ENCODE results near the gene TENM4. TPM values are rescaled to one million over a fixed set of nuclear protein-coding genes. Genes with fewer than 3 reads are reported as not detected.

Gene TENM4
- total and polyA plus RNA-seq, 2 of the 8 experiments (the other 6 are each of a cell fraction or from before 2014, with no cell fraction given), result 3.5 to 7.2 TPM

- no peak overlapping the region for H2AFZ ChIP-seq (ENCODE audit: low read length)
- POLR2A ChIA-PET (ENCODE audit: partially characterized antibody), result no interaction called here
- no peak overlapping the region for H3K4me2 ChIP-seq (ENCODE audit: insufficient read depth in 1 of 2, low read depth in 2 of 2, low read length in 2 of 2)
- TF ChIP-seq TBP (IDR thresholded peaks at IDR 0.05; ENCODE audit: low read depth, low read length) (no peak), SRF (IDR thresholded peaks at IDR 0.05; ENCODE audit: low read depth, low read length) (no peak), SP2 (IDR thresholded peaks at IDR 0.05; ENCODE audit: low read length) (no peak), ZNF274 (IDR thresholded peaks at IDR 0.05; ENCODE audit: borderline replicate concordance, extremely low read depth, low read length) (no peak), HDAC2 (IDR thresholded peaks at IDR 0.05; ENCODE audit: borderline replicate concordance in 1 of 2, low read depth in 2 of 2, low read length in 2 of 2) (no peak), RNF2 (IDR thresholded peaks at IDR 0.05; ENCODE audit: borderline replicate concordance, low read depth, low read length, missing control alignments, poor library complexity, severe bottlenecking) (no peak), SP1 (IDR thresholded peaks at IDR 0.05; ENCODE audit: low read depth, low read length) (no peak), YY1 (IDR thresholded peaks at IDR 0.05; ENCODE audit: low read depth, low read length) (no peak), SUZ12 (IDR thresholded peaks at IDR 0.05; ENCODE audit: low read length) (no peak), HDAC6 (IDR thresholded peaks at IDR 0.05; ENCODE audit: low read depth, low read length) (no peak), CTBP2 (IDR thresholded peaks at IDR 0.05; ENCODE audit: borderline replicate concordance, insufficient read depth, insufficient read length, low read length) (no peak), JUND (IDR thresholded peaks at IDR 0.05; ENCODE audit: low read length) (no peak)
These were observed 395.0 kb downstream of the TENM4 start for GRCh38 chr11:79045800-79046304.

More at GRCh38 chr11:79045800-79046304, 395.0 kb downstream of the TENM4 start:
- DNase-seq (ENCODE audit: low read depth in 1 of 2, low spot score in 2 of 2) (no peak), FAIRE-seq (no peak)
- no peaks in the 10 kb centered on the region for H3K27me3 ChIP-seq (replicated peaks in 1 of 4; ENCODE audit: control insufficient read depth in 3 of 4, extremely low read depth in 1 of 4, insufficient read depth in 3 of 4, low read length in 3 of 4)
- CTCF ChIA-PET (ENCODE audit: partially characterized antibody), result interaction anchor here (0.7 to 3.0 kb wide), 7 partner anchors 10 to 767 kb away, joined by 3 to 13 read pairs (median 3); no protein-coding TSS in a partner anchor
- no peak overlapping the region for H2BK20ac ChIP-seq (ENCODE audit: low read length)
- WGBS, 2 experiments (ENCODE audit: extremely low coverage in 1 of 2, insufficient coverage in 1 of 2, insufficient read length in 1 of 2, insufficient replicate concordance in 2 of 2, low coverage in 1 of 2, low lambda C conversion rate in 2 of 2, missing lambda C conversion rate in 1 of 2), result 86% methylated on average over 6 of the region's 6 CpGs; no CpG with 5 or more reads in 1 of the 2 experiments
- no peak overlapping the region for H2BK15ac ChIP-seq (ENCODE audit: low read length)
- H3K14ac ChIP-seq (ENCODE audit: insufficient read length), result no peak overlapping the region
- no peak overlapping the region for H3K23ac ChIP-seq (ENCODE audit: insufficient read length)
- no peaks in the 10 kb centered on the region for H3K23me2 ChIP-seq (ENCODE audit: low read depth, low read length)
- H3K56ac ChIP-seq (replicated peaks; ENCODE audit: insufficient read length, low read depth, low read length), result no peak overlapping the region
- no peaks in the 10 kb centered on the region for H4K20me1 ChIP-seq (replicated peaks in 1 of 2; ENCODE audit: control insufficient read depth in 1 of 2, insufficient read depth in 2 of 2, low read length in 2 of 2)
- H3K79me1 ChIP-seq (ENCODE audit: low read depth, low read length), result no peaks in the 10 kb centered on the region
- no peak overlapping the region for H3K18ac ChIP-seq (ENCODE audit: extremely low read depth, low read length)
- no peak overlapping the region for H4K91ac ChIP-seq (replicated peaks; ENCODE audit: insufficient read length, low read length)
- no peak overlapping the region for H2BK5ac ChIP-seq (ENCODE audit: low read depth, low read length)
- no peak overlapping the region for H3K4ac ChIP-seq (replicated peaks; ENCODE audit: insufficient read length, low read depth, low read length)
- H2BK12ac ChIP-seq (ENCODE audit: low read depth, low read length), result no peak overlapping the region
- H2AK5ac ChIP-seq (ENCODE audit: low read depth, low read length), result peak overlapping the region; percentile 1; the same call in 1 of the 2 replicates
- no peaks in the 10 kb centered on the region for H3K4me1 ChIP-seq (replicated peaks in 1 of 4; ENCODE audit: control insufficient read depth in 3 of 4, insufficient read depth in 4 of 4, low read length in 3 of 4)
- no peaks in the 10 kb centered on the region for H3K36me3 ChIP-seq (ENCODE audit: control insufficient read depth in 2 of 4, insufficient read depth in 4 of 4, low read length in 3 of 4)
- H3K79me2 ChIP-seq (ENCODE audit: control insufficient read depth in 1 of 2, insufficient read depth in 2 of 2, low read length in 2 of 2), result no peaks in the 10 kb centered on the region
- no peak overlapping the region for H3K4me3 ChIP-seq (ENCODE audit: extremely low read depth in 1 of 4, insufficient read depth in 2 of 4, low read depth in 3 of 4, low read length in 4 of 4)
- H3K27ac ChIP-seq (ENCODE audit: low read depth, low read length), result no peak overlapping the region
- H4K5ac ChIP-seq (ENCODE audit: insufficient read length, low read depth, low read length), result no peak overlapping the region
- H3K9ac ChIP-seq (replicated peaks in 1 of 4; ENCODE audit: extremely low read depth in 1 of 4, low read depth in 3 of 4, low read length in 3 of 4), result no peak overlapping the region
- H2BK120ac ChIP-seq (replicated peaks; ENCODE audit: low read depth, low read length), result no peak overlapping the region
- no peak overlapping the region for H4K8ac ChIP-seq (ENCODE audit: extremely low read depth, insufficient read depth, low read length)
- no peaks in the 10 kb centered on the region for H3K9me3 ChIP-seq (ENCODE audit: insufficient read depth in 2 of 2, low read depth in 1 of 2, low read length in 1 of 2)
